IPS DF 6.9 (cell line): Measurements from ENCODE around the gene BCL7C.

ENCODE experiments used
- DNase-seq: peaks from one replicate; pipeline ENCODE4 v3.0.0-alpha.2; 2013; ENCODE audit warnings: low read depth, low spot score
- H3K27ac ChIP-seq: one replicate; pipeline ENCODE4 v1.5.1; 2013; ENCODE audit warnings: low read length, control low read depth
- H3K27me3 ChIP-seq: 2 replicates; pipeline ENCODE4 v1.6.1; 2013; ENCODE audit warnings: mild to moderate bottlenecking, low read length; ENCODE audit not compliant: control insufficient read depth, insufficient read depth
- H3K36me3 ChIP-seq: 2 replicates; pipeline ENCODE4 v1.6.1; 2013; ENCODE audit warnings: low read length; ENCODE audit not compliant: control insufficient read depth, insufficient read depth
- H3K4me1 ChIP-seq: 2 replicates; pipeline ENCODE4 v1.6.1; 2013; ENCODE audit warnings: low read length; ENCODE audit not compliant: control insufficient read depth, insufficient read depth
- H3K4me3 ChIP-seq: 2 replicates; pipeline ENCODE4 v1.5.1; 2013; ENCODE audit warnings: mild to moderate bottlenecking, low read length
- H3K9me3 ChIP-seq: 2 replicates; pipeline ENCODE4 v1.6.1; 2013; ENCODE audit warnings: low read length, inconsistent platforms; ENCODE audit not compliant: control insufficient read depth, insufficient read depth
- WGBS: extraction: QIAGEN DNeasy Blood & Tissue Kit; methylation state at CpG from one replicate; pipeline ENCODE4 v1.1.7; 2013; ENCODE audit warnings: mixed read lengths, missing lambda C conversion rate; ENCODE audit not compliant: insufficient read length, insufficient coverage; 5-methylcytosine and 5-hydroxymethylcytosine counted together

The BCL7C gene

GRCh38 chr16:30927789-30928378 lies 34.0 kb upstream of the BCL7C start:
- Histone ChIP-seq H3K36me3 (peaks cover 25% of the 10 kb centered on the region), H3K27me3 (no peaks in the 10 kb centered on the region), H3K4me3 (no peak overlapping the region), H3K27ac (no peak overlapping the region), H3K9me3 (no peaks in the 10 kb centered on the region), H3K4me1 (peaks cover 3% of the 10 kb centered on the region; the same call in 1 of the 2 replicates)
- no CpG with 5 or more reads among the region's 15 CpGs for WGBS
- DNase-seq = no peak

- no peak overlapping the region for H3K4me3 ChIP-seq
- peaks cover 21% of the 10 kb centered on the region for H3K36me3 ChIP-seq
- H3K9me3 ChIP-seq = no peaks in the 10 kb centered on the region
- DNase-seq = no peak
- no peaks in the 10 kb centered on the region for H3K27me3 ChIP-seq
- no peak overlapping the region for H3K27ac ChIP-seq
- H3K4me1 ChIP-seq = peaks cover 3% of the 10 kb centered on the region; the same call in 1 of the 2 replicates
- WGBS = no CpG with 5 or more reads among the region's 22 CpGs
These were observed 33.3 kb upstream of the BCL7C start for GRCh38 chr16:30926937-30927788.

- Histone ChIP-seq H3K4me3 (no peak overlapping the region), H3K27me3 (no peaks in the 10 kb centered on the region), H3K27ac (no peak overlapping the region), H3K36me3 (peaks cover 20% of the 10 kb centered on the region), H3K9me3 (no peaks in the 10 kb centered on the region), H3K4me1 (peaks cover 3% of the 10 kb centered on the region; the same call in 1 of the 2 replicates)
- WGBS = no CpG with 5 or more reads among the region's 10 CpGs
- no peak for DNase-seq
These were observed 32.3 kb upstream of the BCL7C start for GRCh38 chr16:30925995-30926811.

- WGBS = no CpG with 5 or more reads among the region's 26 CpGs
- H3K4me1 ChIP-seq = peaks cover 3% of the 10 kb centered on the region; the same call in 1 of the 2 replicates
- no peak for DNase-seq
- H3K27me3 ChIP-seq = no peaks in the 10 kb centered on the region
- H3K27ac ChIP-seq = no peak overlapping the region
- H3K36me3 ChIP-seq = peaks cover 14% of the 10 kb centered on the region
- no peak overlapping the region for H3K4me3 ChIP-seq
- no peaks in the 10 kb centered on the region for H3K9me3 ChIP-seq
These were observed 31.7 kb upstream of the BCL7C start for GRCh38 chr16:30925632-30925987.

GRCh38 chr16:30924913-30925631 lies 31.2 kb upstream of the BCL7C start:
- peaks cover 3% of the 10 kb centered on the region; the same call in 1 of the 2 replicates for H3K4me1 ChIP-seq
- no peak for DNase-seq
- H3K36me3 ChIP-seq = peaks cover 9% of the 10 kb centered on the region
- H3K9me3 ChIP-seq = no peaks in the 10 kb centered on the region
- no peaks in the 10 kb centered on the region for H3K27me3 ChIP-seq
- peak overlapping the region; percentile 85; the same call in 1 of the 2 replicates for H3K4me3 ChIP-seq
- no CpG with 5 or more reads among the region's 11 CpGs for WGBS
- H3K27ac ChIP-seq = no peak overlapping the region

- no CpG with 5 or more reads among the region's 53 CpGs for WGBS
- Histone ChIP-seq H3K9me3 (no peaks in the 10 kb centered on the region), H3K4me3 (peak overlapping the region; percentile 85; the same call in 1 of the 2 replicates), H3K27ac (no peak overlapping the region), H3K4me1 (peaks cover 3% of the 10 kb centered on the region; the same call in 1 of the 2 replicates), H3K36me3 (peaks cover 8% of the 10 kb centered on the region; the same call in 1 of the 2 replicates), H3K27me3 (no peaks in the 10 kb centered on the region)
- no peak for DNase-seq
These were observed 30.4 kb upstream of the BCL7C start for GRCh38 chr16:30924076-30924912.

GRCh38 chr16:30923554-30924075 lies 29.7 kb upstream of the BCL7C start, which contains the start of gene FBXL19:
Gene FBXL19, plus strand, starts transcription at chr16:30923572. Its CDS starts 2,183 bp downstream, at chr16:30925755.
- H3K27ac ChIP-seq = no peak within 1 kb of the TSS
- DNase-seq = no peak
- H3K4me1 ChIP-seq = peaks cover 3% of the 10 kb centered on the region; the same call in 1 of the 2 replicates
- WGBS = no CpG with 5 or more reads among the region's 31 CpGs
- H3K27me3 ChIP-seq = no peaks in the 10 kb centered on the region
- H3K9me3 ChIP-seq = no peaks in the 10 kb centered on the region
- 0 out of 2 replicates have a peak, but pooled peaks cover 8% of the 10 kb centered on the region for H3K36me3 ChIP-seq
- H3K4me3 ChIP-seq = peak within 1 kb of the TSS; percentile 85; the same call in 1 of the 2 replicates

- Histone ChIP-seq H3K36me3 (0 out of 2 replicates have a peak, but pooled peaks cover 5% of the 10 kb centered on the region), H3K27me3 (no peaks in the 10 kb centered on the region), H3K9me3 (no peaks in the 10 kb centered on the region), H3K4me1 (peaks cover 3% of the 10 kb centered on the region; the same call in 1 of the 2 replicates), H3K4me3 (peak overlapping the region; percentile 45; the same call in 1 of the 2 replicates), H3K27ac (no peak overlapping the region)
- no CpG with 5 or more reads among the region's 33 CpGs for WGBS
- peak; percentile 99 for DNase-seq
These were observed 29.2 kb upstream of the BCL7C start for GRCh38 chr16:30922960-30923535.
